IMR-90 (cell line): ENCODE results near the gene NOS1.

Source experiments
- MAZ ChIP-seq: IDR thresholded peaks from 2 replicates; pipeline ENCODE4 v1.6.1; 2012; ENCODE audit warnings: low read depth, mild to moderate bottlenecking, low read length, improper control_type of control experiment, moderate library complexity, borderline replicate concordance
- RAD21 ChIP-seq: IDR thresholded peaks from 2 replicates; pipeline ENCODE4 v1.6.1; 2012; ENCODE audit warnings: low read length, improper control_type of control experiment
- TF ChIP-seq, protein P1 (sequence below): conservative IDR thresholded peaks from 2 replicates; pipeline ENCODE4 v1.5.1; 2012; ENCODE audit warnings: mild to moderate bottlenecking, low read depth, low read length, improper control_type of control experiment

GRCh38 chr12:117190210-117190781 is 171.1 kb downstream of the NOS1 start, which contains the start of gene FBXO21:
- TF ChIP-seq MAZ (peak; percentile 78; the same call in 1 of the 2 replicates), RAD21 (no peak)
- TF ChIP-seq, protein P1, sequence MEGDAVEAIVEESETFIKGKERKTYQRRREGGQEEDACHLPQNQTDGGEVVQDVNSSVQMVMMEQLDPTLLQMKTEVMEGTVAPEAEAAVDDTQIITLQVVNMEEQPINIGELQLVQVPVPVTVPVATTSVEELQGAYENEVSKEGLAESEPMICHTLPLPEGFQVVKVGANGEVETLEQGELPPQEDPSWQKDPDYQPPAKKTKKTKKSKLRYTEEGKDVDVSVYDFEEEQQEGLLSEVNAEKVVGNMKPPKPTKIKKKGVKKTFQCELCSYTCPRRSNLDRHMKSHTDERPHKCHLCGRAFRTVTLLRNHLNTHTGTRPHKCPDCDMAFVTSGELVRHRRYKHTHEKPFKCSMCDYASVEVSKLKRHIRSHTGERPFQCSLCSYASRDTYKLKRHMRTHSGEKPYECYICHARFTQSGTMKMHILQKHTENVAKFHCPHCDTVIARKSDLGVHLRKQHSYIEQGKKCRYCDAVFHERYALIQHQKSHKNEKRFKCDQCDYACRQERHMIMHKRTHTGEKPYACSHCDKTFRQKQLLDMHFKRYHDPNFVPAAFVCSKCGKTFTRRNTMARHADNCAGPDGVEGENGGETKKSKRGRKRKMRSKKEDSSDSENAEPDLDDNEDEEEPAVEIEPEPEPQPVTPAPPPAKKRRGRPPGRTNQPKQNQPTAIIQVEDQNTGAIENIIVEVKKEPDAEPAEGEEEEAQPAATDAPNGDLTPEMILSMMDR: no peak
